HepG2 (cell line): ENCODE data around the gene SLC38A2. TPM values are rescaled to one million over a fixed set of nuclear protein-coding genes. Genes with fewer than 3 reads are reported as not detected.

Source experiments
- ATAC-seq: fragments of 200-7000 bp; cut with Tn5 transposase; 3 replicates; pipeline ENCODE4 v1.9.1; 2020; ENCODE audit warnings: mild to moderate bottlenecking, moderate library complexity
- BruUV-seq: library from RNA; stranded (reverse); fragments of 400-500 nt; replicated peaks from 2 replicates; lab custom pipeline; 2021; lab: Mats Ljungman, UMichigan
- CTCF ChIA-PET: fragments of 300-600 bp; formaldehyde crosslinking; extraction: SDS; loops from one replicate; lab custom pipeline; 2021; ENCODE audit warnings: low total read pairs, inconsistent platforms, low intra/inter-chr PET ratio; lab: Yijun Ruan, JAX
- POLR2A ChIA-PET: fragments of 350-600 bp; sonication (Branson Sonifier 250); formaldehyde crosslinking; loops from one replicate; lab custom pipeline; 2020; ENCODE audit warnings: antibody characterized with exemption, inconsistent platforms; lab: Yijun Ruan, JAX
- DNase-seq: peaks from one replicate; pipeline ENCODE4 v3.0.0-alpha.2; 2015; ENCODE audit warnings: low spot score
- FAIRE-seq: peaks from 3 replicates; lab custom pipeline; 2011; peaks lifted over from hg19 to GRCh38; lab: Jason Lieb, UNC
- H2AFZ ChIP-seq: one replicate; pipeline ENCODE4 v1.6.1; 2011; ENCODE audit warnings: low read length, inconsistent platforms
- H3K27ac ChIP-seq: fragments of 300-600 bp; 3 replicates; pipeline ENCODE4 v1.8.0; 2011; ENCODE audit warnings: mixed run types, mild to moderate bottlenecking, mixed read lengths, low read length, inconsistent platforms; ENCODE audit not compliant: insufficient read depth; ENCODE audit errors: extremely low read length
- H3K27me3 ChIP-seq, 2 experiments: fragments of 200-600 bp in 1 of 2; 2 replicates in 1 of 2; 3 replicates in 1 of 2; pipeline versions ENCODE4 v1.6.0 to v1.8.0; 2011; ENCODE audit warnings: low read length in 2 of 2, mild to moderate bottlenecking in 2 of 2, moderate library complexity in 2 of 2, inconsistent platforms in 1 of 2; ENCODE audit not compliant: insufficient read depth in 2 of 2, control insufficient read depth in 1 of 2
- H3K36me3 ChIP-seq, 2 experiments: fragments of 200-600 bp in 1 of 2; replicated peaks in 1 of 2; 2 replicates in 1 of 2; 3 replicates in 1 of 2; pipeline versions ENCODE4 v1.5.1 to v1.8.0; 2011; ENCODE audit warnings: low read length in 2 of 2, inconsistent platforms in 1 of 2; ENCODE audit not compliant: insufficient read depth in 2 of 2, control insufficient read depth in 1 of 2
- H3K4me1 ChIP-seq: 2 replicates; pipeline ENCODE4 v1.5.1; 2012; ENCODE audit warnings: low read length, inconsistent platforms; ENCODE audit not compliant: insufficient read depth
- H3K4me2 ChIP-seq: 2 replicates; pipeline ENCODE4 v1.6.0; 2011; ENCODE audit warnings: low read depth, low read length, inconsistent platforms
- H3K4me3 ChIP-seq, 3 experiments: fragments of 200-600 bp in 1 of 3; sonication (generic), shearing (Covaris generic) in 1 of 3; replicated peaks in 1 of 3; 2 replicates each; pipeline ENCODE4 v1.5.1; 2011 to 2016; ENCODE audit warnings: low read length in 3 of 3, inconsistent platforms in 2 of 3, low read depth in 2 of 3, mild to moderate bottlenecking in 2 of 3, control low read depth in 1 of 3, mixed read lengths in 1 of 3; ENCODE audit not compliant: insufficient read depth in 1 of 3
- H3K79me2 ChIP-seq: one replicate; pipeline ENCODE4 v1.6.1; 2011; ENCODE audit warnings: low read length, inconsistent platforms; ENCODE audit not compliant: insufficient read depth
- H3K9ac ChIP-seq: 2 replicates; pipeline ENCODE4 v1.6.0; 2011; ENCODE audit warnings: mild to moderate bottlenecking, low read depth, low read length, inconsistent platforms; ENCODE audit not compliant: insufficient read depth
- H3K9me3 ChIP-seq: 2 replicates; pipeline ENCODE4 v1.5.1; 2012; ENCODE audit warnings: mild to moderate bottlenecking, low read length
- H4K20me1 ChIP-seq: 2 replicates; pipeline ENCODE4 v1.6.0; 2011; ENCODE audit warnings: inconsistent platforms, mild to moderate bottlenecking, low read length, moderate library complexity; ENCODE audit not compliant: insufficient read depth
- FOXP1 ChIP-seq, 2 experiments: fragments of 450-650 bp in 1 of 2; IDR thresholded peaks; 2 replicates each; pipeline ENCODE4 v1.6.1; 2017 to 2018; ENCODE audit warnings: antibody characterized with exemption in 1 of 2
- HDAC2 ChIP-seq: sonication (generic); formaldehyde crosslinking; IDR thresholded peaks from 2 replicates; pipeline ENCODE4 v1.4.0; 2020; ENCODE audit warnings: missing genetic modification reagents
- HNF4G ChIP-seq, 2 experiments: sonication (generic) in 1 of 2; formaldehyde crosslinking in 1 of 2; IDR thresholded peaks; 2 replicates each; pipeline versions ENCODE4 v1.4.0 to v1.6.1; 2011 to 2020; ENCODE audit warnings: borderline replicate concordance in 2 of 2, low read depth in 2 of 2, mild to moderate bottlenecking in 2 of 2, low read length in 1 of 2, missing genetic modification reagents in 1 of 2, moderate library complexity in 1 of 2
- HOXA7 ChIP-seq: sonication (generic); formaldehyde crosslinking; IDR thresholded peaks from 2 replicates; pipeline ENCODE4 v1.8.1; 2022; ENCODE audit warnings: mild to moderate bottlenecking, missing genetic modification reagents, moderate library complexity
- KMT2B ChIP-seq: IDR thresholded peaks from 2 replicates; pipeline ENCODE4 v1.6.1; 2016; ENCODE audit warnings: missing genetic modification reagents, missing compliant biosample characterization
- NR1H2 ChIP-seq: sonication (generic); formaldehyde crosslinking; IDR thresholded peaks from 2 replicates; pipeline ENCODE4 v1.8.1; 2022; ENCODE audit warnings: low read depth, missing genetic modification reagents, borderline replicate concordance
- RBFOX2 ChIP-seq: fragments of 200-400 bp; formaldehyde crosslinking; IDR thresholded peaks from 2 replicates; pipeline ENCODE4 v1.6.1; 2017; ENCODE audit warnings: low read depth, mild to moderate bottlenecking, low read length
- SAP130 ChIP-seq: IDR thresholded peaks from 2 replicates; pipeline ENCODE4 v1.6.1; 2016; ENCODE audit warnings: low read depth
- SOX6 ChIP-seq, 2 experiments: fragments of 450-650 bp in 1 of 2; sonication (generic) in 1 of 2; formaldehyde crosslinking in 1 of 2; IDR thresholded peaks; 2 replicates each; pipeline versions ENCODE4 v1.4.0 to v1.6.1; 2017 to 2020; ENCODE audit warnings: antibody characterized with exemption in 1 of 2, mild to moderate bottlenecking in 1 of 2, missing genetic modification reagents in 1 of 2
- TARDBP ChIP-seq: sonication (generic); formaldehyde crosslinking; IDR thresholded peaks from 2 replicates; pipeline ENCODE4 v1.8.0; 2022; ENCODE audit warnings: mild to moderate bottlenecking, missing genetic modification reagents
- TEAD3 ChIP-seq: optimal IDR thresholded peaks from 2 replicates; pipeline ENCODE3; 2016; ENCODE audit warnings: borderline replicate concordance
- ZKSCAN5 ChIP-seq: sonication (generic); formaldehyde crosslinking; IDR thresholded peaks from 2 replicates; pipeline ENCODE4 v1.5.1; 2020; ENCODE audit warnings: mild to moderate bottlenecking, missing genetic modification reagents
- ZNF143 ChIP-seq: sonication (generic); formaldehyde crosslinking; IDR thresholded peaks from 2 replicates; pipeline ENCODE4 v1.4.0; 2020; ENCODE audit warnings: missing genetic modification reagents
- ZNF652 ChIP-seq: IDR thresholded peaks from 2 replicates; pipeline ENCODE4 v1.6.1; 2016; ENCODE audit warnings: low read depth, borderline replicate concordance
- ZNF672 ChIP-seq: sonication (generic); formaldehyde crosslinking; IDR thresholded peaks from 2 replicates; pipeline ENCODE4 v1.8.1; 2022; ENCODE audit warnings: missing genetic modification reagents
- WGBS: methylation state at CpG from one replicate; pipeline ENCODE4 v1.1.6; 2017; ENCODE audit warnings: low lambda C conversion rate; 5-methylcytosine and 5-hydroxymethylcytosine counted together
- in situ Hi-C: cut with HindIII; loops from 2 replicates; pipeline ENCODE4 v1.10.0; 2017; ENCODE audit warnings: low pct_unique_long_range_greater_than_20kb; ENCODE audit not compliant: extremely low pct_ligation_motif_present
- intact Hi-C: fragments of 100-400 bp; cut with micrococcal nuclease; formaldehyde crosslinking; loops from one replicate; pipeline ENCODE4 v1.10.0; 2022; ENCODE audit not compliant: unreplicated experiment
- polyA plus RNA-seq, 8 experiments: library from polyadenylated mRNA; depleted of rRNA in 3 of 8; stranded (reverse) in 7 of 8; unstranded in 1 of 8; fragments of >200 nt; fragmentation: Illumina TruSeq in 4 of 8; extraction: Trizol in 4 of 8; gene quantifications; 2 replicates each; pipeline versions ENCODE4 v1.2.1 to v1.2.3, GENCODE V29; 2011 to 2016; ENCODE audit warnings: low read depth in 4 of 8, missing spikeins in 1 of 8, mixed read lengths in 1 of 8; ENCODE audit not compliant: insufficient read depth in 1 of 8
- total RNA-seq, 5 experiments: library from RNA; depleted of rRNA; stranded (reverse); fragments of >200 nt; fragmentation: Illumina TruSeq; extraction: Trizol; gene quantifications; 2 replicates each; pipeline ENCODE4 v1.2.3, GENCODE V29; 2016; ENCODE audit warnings: low read depth in 1 of 5
- TF ChIP-seq, protein P1 (sequence below): sonication (generic); formaldehyde crosslinking; IDR thresholded peaks from 2 replicates; pipeline ENCODE4 v1.4.0; 2020; ENCODE audit warnings: missing genetic modification reagents, borderline replicate concordance
- TF ChIP-seq, protein P2 (sequence below): sonication (generic); formaldehyde crosslinking; IDR thresholded peaks from 2 replicates; pipeline ENCODE4 v1.5.1; 2020; ENCODE audit warnings: mild to moderate bottlenecking, missing genetic modification reagents

SLC38A2 gene
- total and polyA plus RNA-seq, 2 of the 13 experiments (the other 11 are each of a cell fraction or from before 2014, with no cell fraction given), result 368 to 880 TPM

DNA sequence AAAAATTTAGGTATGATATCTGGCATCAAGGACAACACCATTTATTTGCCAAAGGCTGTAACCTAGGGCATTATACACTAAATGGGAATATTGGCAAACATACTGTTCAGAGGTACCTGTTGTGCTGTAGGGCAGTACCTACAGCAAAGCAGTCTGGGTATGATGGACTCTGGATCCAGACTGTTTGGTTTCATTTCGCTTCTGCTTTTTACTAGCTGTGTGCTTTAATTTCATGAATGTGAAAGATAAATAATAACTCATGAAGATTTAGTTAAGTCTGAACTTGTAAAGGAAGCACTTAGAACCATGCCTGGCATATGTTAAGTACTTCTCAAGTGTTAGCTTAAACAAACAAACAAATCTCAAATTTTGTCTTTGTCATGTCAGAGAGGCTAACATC, 17.7 kb upstream of the SLC38A2 start:
- CTCF ChIA-PET, result no interaction called here
- peak; percentile 85 for FAIRE-seq
- peak; percentile 74 for ATAC-seq
- peak; percentile 26 for TF ChIP-seq TEAD3 (CRISPR knock-in tag)
- peak; percentile 3; the same call in 1 of the 2 replicates for TF ChIP-seq RBFOX2
- no peak for TF ChIP-seq SOX6 (IDR thresholded peaks at IDR 0.05)
- TF ChIP-seq SOX6 (CRISPR knock-in tag; IDR thresholded peaks at IDR 0.05), result no peak
- TF ChIP-seq KMT2B, result peak; percentile 52; the same call in 1 of the 2 replicates
- TF ChIP-seq HDAC2 (CRISPR knock-in tag), result 0 out of 2 replicates have a peak, but pooled peaks have one; percentile 16
- 0 out of 2 replicates have a peak, but pooled peaks have one; percentile 13 for TF ChIP-seq ZNF652
- TF ChIP-seq, protein P1, sequence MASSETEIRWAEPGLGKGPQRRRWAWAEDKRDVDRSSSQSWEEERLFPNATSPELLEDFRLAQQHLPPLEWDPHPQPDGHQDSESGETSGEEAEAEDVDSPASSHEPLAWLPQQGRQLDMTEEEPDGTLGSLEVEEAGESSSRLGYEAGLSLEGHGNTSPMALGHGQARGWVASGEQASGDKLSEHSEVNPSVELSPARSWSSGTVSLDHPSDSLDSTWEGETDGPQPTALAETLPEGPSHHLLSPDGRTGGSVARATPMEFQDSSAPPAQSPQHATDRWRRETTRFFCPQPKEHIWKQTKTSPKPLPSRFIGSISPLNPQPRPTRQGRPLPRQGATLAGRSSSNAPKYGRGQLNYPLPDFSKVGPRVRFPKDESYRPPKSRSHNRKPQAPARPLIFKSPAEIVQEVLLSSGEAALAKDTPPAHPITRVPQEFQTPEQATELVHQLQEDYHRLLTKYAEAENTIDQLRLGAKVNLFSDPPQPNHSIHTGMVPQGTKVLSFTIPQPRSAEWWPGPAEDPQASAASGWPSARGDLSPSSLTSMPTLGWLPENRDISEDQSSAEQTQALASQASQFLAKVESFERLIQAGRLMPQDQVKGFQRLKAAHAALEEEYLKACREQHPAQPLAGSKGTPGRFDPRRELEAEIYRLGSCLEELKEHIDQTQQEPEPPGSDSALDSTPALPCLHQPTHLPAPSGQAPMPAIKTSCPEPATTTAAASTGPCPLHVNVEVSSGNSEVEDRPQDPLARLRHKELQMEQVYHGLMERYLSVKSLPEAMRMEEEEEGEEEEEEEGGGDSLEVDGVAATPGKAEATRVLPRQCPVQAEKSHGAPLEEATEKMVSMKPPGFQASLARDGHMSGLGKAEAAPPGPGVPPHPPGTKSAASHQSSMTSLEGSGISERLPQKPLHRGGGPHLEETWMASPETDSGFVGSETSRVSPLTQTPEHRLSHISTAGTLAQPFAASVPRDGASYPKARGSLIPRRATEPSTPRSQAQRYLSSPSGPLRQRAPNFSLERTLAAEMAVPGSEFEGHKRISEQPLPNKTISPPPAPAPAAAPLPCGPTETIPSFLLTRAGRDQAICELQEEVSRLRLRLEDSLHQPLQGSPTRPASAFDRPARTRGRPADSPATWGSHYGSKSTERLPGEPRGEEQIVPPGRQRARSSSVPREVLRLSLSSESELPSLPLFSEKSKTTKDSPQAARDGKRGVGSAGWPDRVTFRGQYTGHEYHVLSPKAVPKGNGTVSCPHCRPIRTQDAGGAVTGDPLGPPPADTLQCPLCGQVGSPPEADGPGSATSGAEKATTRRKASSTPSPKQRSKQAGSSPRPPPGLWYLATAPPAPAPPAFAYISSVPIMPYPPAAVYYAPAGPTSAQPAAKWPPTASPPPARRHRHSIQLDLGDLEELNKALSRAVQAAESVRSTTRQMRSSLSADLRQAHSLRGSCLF (CRISPR knock-in tag), result no peak
- peak; percentile 48; the same call in 1 of the 2 replicates for TF ChIP-seq HNF4G (IDR thresholded peaks at IDR 0.05; ENCODE audit: borderline replicate concordance, low read depth, low read length)
- no peak for TF ChIP-seq HNF4G (CRISPR knock-in tag; IDR thresholded peaks at IDR 0.05; ENCODE audit: borderline replicate concordance, low read depth)
- TF ChIP-seq ZNF672 (CRISPR knock-in tag), result no peak
- peak; percentile 81 for TF ChIP-seq ZNF143
- 0 out of 2 replicates have a peak, but pooled peaks have one; percentile 26 for TF ChIP-seq TARDBP (CRISPR knock-in tag)
- TF ChIP-seq, protein P2, sequence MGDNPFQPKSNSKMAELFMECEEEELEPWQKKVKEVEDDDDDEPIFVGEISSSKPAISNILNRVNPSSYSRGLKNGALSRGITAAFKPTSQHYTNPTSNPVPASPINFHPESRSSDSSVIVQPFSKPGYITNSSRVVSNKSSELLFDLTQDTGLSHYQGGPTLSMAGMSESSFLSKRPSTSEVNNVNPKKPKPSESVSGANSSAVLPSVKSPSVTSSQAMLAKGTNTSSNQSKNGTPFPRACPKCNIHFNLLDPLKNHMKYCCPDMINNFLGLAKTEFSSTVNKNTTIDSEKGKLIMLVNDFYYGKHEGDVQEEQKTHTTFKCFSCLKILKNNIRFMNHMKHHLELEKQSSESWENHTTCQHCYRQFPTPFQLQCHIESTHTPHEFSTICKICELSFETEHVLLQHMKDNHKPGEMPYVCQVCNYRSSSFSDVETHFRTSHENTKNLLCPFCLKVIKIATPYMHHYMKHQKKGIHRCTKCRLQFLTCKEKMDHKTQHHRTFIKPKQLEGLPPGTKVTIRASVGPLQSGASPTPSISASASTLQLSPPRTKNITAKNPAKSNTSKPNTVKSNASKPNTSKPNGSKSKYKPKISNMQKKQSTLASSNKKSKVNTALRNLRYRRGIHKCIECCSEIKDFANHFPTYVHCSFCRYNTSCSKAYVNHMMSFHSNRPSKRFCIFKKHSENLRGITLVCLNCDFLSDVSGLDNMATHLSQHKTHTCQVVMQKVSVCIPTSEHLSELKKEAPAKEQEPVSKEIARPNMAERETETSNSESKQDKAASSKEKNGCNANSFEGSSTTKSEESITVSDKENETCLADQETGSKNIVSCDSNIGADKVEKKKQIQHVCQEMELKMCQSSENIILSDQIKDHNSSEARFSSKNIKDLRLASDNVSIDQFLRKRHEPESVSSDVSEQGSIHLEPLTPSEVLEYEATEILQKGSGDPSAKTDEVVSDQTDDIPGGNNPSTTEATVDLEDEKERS (CRISPR knock-in tag), result 0 out of 2 replicates have a peak, but pooled peaks have one; percentile 19
- TF ChIP-seq FOXP1 (IDR thresholded peaks at IDR 0.05), result no peak
- TF ChIP-seq FOXP1 (CRISPR knock-in tag; IDR thresholded peaks at IDR 0.05), result 0 out of 2 replicates have a peak, but pooled peaks have one; percentile 4
- peak; percentile 35; the same call in 1 of the 2 replicates for TF ChIP-seq SAP130 (CRISPR knock-in tag)
- TF ChIP-seq HOXA7 (CRISPR knock-in tag), result no peak
- no peak for TF ChIP-seq ZKSCAN5 (CRISPR knock-in tag)
- TF ChIP-seq NR1H2 (CRISPR knock-in tag), result no peak

More for the DNA sequence above, 17.7 kb upstream of the SLC38A2 start:
- POLR2A ChIA-PET, result interaction anchor here (1.0 to 1.3 kb wide), 3 partner anchors 11 to 102 kb away, joined by 3 to 4 read pairs (median 3); no protein-coding TSS in a partner anchor
- H3K27ac ChIP-seq, result peak overlapping the region; percentile 64
- peak overlapping the region in 2 of 3 experiments; percentile 16 to 27; a peak in 2 of 6 replicates for H3K4me3 ChIP-seq
- peaks cover 5% of the 10 kb centered on the region for H3K79me2 ChIP-seq
- H3K36me3 ChIP-seq, result no peaks in the 10 kb centered on the region
- H3K27me3 ChIP-seq, result no peaks in the 10 kb centered on the region
- peak overlapping the region; percentile 54 for H3K4me2 ChIP-seq
- no peak overlapping the region for H2AFZ ChIP-seq
- H3K9me3 ChIP-seq, result no peaks in the 10 kb centered on the region
- H4K20me1 ChIP-seq, result no peaks in the 10 kb centered on the region
- H3K4me1 ChIP-seq, result peaks cover 84% of the 10 kb centered on the region
- intact Hi-C loops, result no loop called here
- peak overlapping the region; percentile 56 for H3K9ac ChIP-seq
- in situ Hi-C loops, result no loop called here
- peak; percentile 46 for DNase-seq
- no TSS peak for BruUV-seq
- WGBS, result 19% methylated on average over 1 of the region's 1 CpG
